Spleen (tissue), 7 donors: ENCODE measurements around the gene POLR3B.

Experiments used
- POLR2A ChIP-seq, 3 donors: fragments of 450-650 bp; IDR thresholded peaks; one replicate each; pipeline ENCODE4 v1.5.1; 2017; ENCODE audit warnings: antibody characterized with exemption in 3 of 3, mild to moderate bottlenecking in 1 of 3
- TF ChIP-seq, protein P1 (sequence below), 11 experiments: fragments of 200-600 bp in 7 of 11; fragments of 450-650 bp in 4 of 11; sonication (generic) in 4 of 11; IDR thresholded peaks in 8 of 11; conservative IDR thresholded peaks in 3 of 11; 1 replicate in 7 of 11; 2 replicates in 4 of 11; pipeline versions ENCODE4 v1.4.0 to v1.8.0; 2016 to 2021; ENCODE audit warnings: antibody characterized with exemption in 11 of 11, inconsistent platforms in 4 of 11, mild to moderate bottlenecking in 1 of 11
- donor health status: DM: no; HTN: no; CAD: no; lungs with moderate emphysema.
- donor health status: DM: no; HTN: no; CAD: no.
- donor health status: DM: no; HTN: no; CAD: no.

DNA sequence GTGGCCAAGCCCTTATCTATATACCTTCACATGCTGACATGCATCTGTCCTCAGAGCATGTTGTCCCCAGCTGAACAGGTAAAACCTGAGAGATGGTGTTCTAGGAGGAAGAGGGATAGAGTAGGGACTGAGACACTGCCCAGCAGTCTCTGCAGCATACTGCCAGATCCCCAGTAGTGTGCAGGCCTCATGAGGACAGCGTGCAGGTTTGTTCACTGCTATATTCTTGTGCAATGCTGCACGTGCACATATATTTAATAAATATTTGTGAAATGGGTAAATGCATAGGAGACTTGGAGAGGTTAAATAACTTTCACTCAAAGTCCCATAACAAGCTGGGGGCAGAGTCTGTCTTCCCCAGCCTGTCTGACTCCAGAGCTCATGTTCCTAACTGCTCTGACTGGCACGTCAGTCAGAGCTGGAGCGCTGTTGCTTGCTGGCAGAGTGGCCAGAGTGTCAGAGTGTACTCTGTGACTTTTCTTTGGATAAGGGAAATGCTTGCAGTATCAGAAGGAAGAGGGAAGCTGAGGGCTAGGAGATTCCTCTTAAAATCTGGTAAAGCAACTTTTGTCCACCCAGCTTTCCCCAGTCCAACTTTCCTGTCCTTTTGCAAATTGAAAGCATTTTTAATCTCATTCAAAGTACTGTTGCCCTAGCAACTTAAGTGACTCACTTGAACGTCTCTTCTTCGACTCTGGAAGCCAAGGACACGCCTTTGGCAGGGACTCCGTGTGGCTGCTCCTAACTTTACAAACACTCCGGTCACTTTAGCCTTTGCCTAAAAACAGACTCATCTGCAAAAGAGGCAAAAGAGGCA is 14.9 kb upstream of the POLR3B start:
- TF ChIP-seq, protein P1, sequence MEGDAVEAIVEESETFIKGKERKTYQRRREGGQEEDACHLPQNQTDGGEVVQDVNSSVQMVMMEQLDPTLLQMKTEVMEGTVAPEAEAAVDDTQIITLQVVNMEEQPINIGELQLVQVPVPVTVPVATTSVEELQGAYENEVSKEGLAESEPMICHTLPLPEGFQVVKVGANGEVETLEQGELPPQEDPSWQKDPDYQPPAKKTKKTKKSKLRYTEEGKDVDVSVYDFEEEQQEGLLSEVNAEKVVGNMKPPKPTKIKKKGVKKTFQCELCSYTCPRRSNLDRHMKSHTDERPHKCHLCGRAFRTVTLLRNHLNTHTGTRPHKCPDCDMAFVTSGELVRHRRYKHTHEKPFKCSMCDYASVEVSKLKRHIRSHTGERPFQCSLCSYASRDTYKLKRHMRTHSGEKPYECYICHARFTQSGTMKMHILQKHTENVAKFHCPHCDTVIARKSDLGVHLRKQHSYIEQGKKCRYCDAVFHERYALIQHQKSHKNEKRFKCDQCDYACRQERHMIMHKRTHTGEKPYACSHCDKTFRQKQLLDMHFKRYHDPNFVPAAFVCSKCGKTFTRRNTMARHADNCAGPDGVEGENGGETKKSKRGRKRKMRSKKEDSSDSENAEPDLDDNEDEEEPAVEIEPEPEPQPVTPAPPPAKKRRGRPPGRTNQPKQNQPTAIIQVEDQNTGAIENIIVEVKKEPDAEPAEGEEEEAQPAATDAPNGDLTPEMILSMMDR (IDR thresholded peaks at IDR 0.05 in 8 of 11, conservative IDR thresholded peaks at IDR 0.05 in 3 of 11), result no peak
- no peak for TF ChIP-seq POLR2A (IDR thresholded peaks at IDR 0.05)
